Measurements from ENCODE around the gene NEURL1. TPM values are rescaled to one million over a fixed set of nuclear protein-coding genes. Genes with fewer than 3 reads are reported as not detected.

NEURL1 gene
- total and polyA plus RNA-seq, 4 donors, result 0.14 to 2.0 (median 0.74) TPM

DNA sequence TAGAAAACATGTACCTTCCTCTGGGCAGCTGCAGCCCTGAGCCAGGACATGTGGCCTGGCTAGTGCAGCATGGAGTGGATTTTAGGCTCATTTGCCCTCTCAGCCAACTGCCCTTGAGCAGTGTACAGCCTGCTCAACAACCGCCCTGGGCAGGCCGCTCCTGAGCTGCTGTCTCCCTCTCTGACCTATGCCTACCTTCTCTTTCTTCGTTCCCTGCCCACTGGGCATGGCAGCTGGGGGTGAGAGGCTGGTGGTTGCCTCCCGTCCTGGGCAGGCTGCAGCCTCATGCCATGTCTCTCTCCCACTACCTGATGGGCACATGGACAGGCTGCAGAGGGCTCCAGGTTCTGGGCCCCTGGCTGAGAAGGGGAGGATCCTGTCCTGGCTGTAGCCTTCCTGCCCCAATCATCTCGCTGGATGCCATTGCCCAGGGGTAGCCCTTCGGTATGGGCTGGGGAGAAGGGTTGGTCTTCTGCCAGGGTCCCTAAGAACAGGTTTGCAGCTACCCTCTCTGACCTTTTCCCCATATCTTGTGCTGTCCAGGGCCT is 97.3 kb downstream of the NEURL1 start:
- no peak overlapping the region for H3K4me3 ChIP-seq
- ATAC-seq (ENCODE audit: insufficient read depth, low FRiP score), result no peak
- H3K4me1 ChIP-seq (ENCODE audit: control insufficient read depth in 5 of 5, insufficient read depth in 5 of 5, low read length in 5 of 5), result peaks cover 0 to 4% (median 0%) of the 10 kb centered on the region in 5 donors
- no peak overlapping the region for H3K9ac ChIP-seq (ENCODE audit: insufficient read depth in 1 of 2, low read length in 2 of 2)
- 90 to 92% methylated on average over 6 of the region's 6 CpGs for WGBS, 2 donors
- TF ChIP-seq, protein P1, sequence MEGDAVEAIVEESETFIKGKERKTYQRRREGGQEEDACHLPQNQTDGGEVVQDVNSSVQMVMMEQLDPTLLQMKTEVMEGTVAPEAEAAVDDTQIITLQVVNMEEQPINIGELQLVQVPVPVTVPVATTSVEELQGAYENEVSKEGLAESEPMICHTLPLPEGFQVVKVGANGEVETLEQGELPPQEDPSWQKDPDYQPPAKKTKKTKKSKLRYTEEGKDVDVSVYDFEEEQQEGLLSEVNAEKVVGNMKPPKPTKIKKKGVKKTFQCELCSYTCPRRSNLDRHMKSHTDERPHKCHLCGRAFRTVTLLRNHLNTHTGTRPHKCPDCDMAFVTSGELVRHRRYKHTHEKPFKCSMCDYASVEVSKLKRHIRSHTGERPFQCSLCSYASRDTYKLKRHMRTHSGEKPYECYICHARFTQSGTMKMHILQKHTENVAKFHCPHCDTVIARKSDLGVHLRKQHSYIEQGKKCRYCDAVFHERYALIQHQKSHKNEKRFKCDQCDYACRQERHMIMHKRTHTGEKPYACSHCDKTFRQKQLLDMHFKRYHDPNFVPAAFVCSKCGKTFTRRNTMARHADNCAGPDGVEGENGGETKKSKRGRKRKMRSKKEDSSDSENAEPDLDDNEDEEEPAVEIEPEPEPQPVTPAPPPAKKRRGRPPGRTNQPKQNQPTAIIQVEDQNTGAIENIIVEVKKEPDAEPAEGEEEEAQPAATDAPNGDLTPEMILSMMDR (IDR thresholded peaks at IDR 0.05; ENCODE audit: control extremely low read depth, extremely low read depth), result no peak
- no peak for DNase-seq
- peaks cover 0 to 1% (median 0%) of the 10 kb centered on the region in 4 donors for H3K36me3 ChIP-seq (ENCODE audit: control insufficient read depth in 4 of 4, insufficient read depth in 4 of 4, low read length in 4 of 4)
- peaks cover 0 to 2% (median 0%) of the 10 kb centered on the region in 4 donors for H3K9me3 ChIP-seq (ENCODE audit: control insufficient read depth in 4 of 4, insufficient read depth in 3 of 4, low read length in 3 of 4)
- no peaks in the 10 kb centered on the region for H3K27me3 ChIP-seq (ENCODE audit: control insufficient read depth in 3 of 3, insufficient read depth in 3 of 3, low read length in 2 of 3)
- no peak overlapping the region for H3K27ac ChIP-seq (ENCODE audit: low read depth in 1 of 2, low read length in 1 of 2)

DNA sequence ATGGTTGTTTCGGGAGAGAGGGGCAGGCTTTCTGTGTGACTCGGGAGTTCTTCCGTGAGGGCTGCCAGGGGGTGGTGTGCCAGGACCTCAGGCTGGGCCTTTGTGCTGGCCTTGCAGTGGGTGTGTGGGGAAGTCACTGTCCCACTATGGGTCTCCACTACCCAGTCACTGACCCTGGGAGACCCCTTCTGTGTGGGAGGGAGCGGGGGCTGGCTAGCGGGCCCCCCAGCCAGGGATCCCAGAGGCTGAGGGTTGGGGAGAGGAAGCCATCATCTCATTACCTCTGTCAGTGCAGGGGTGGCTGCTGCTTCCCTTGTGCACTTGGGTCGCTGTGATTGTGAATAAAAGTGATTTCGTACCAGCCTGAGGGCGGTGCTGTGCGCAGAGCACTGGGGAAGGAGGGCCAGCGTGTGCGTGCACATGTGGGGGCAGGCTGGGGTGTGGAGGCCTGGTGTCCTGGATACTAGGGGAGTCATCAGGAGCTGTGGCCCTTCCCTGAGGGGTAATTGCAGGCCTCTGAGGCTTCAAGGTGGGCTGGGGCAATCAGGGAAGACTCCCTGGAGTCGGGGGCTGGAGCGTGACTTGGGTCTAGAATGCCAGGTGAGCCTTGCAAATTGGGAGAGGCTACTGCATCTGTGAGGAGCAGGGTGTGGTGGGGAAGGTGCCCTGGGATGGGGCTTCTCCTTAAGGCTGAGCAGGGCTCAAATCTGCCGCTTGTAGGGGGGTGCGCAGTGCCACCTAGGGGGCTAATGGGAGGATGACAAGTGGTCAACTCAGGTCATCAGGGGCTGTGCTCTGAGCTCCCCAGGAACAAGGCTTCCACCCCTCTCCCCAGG is 98.9 kb downstream of the NEURL1 start:
- no peak overlapping the region for H3K27ac ChIP-seq (ENCODE audit: low read depth in 1 of 2, low read length in 1 of 2)
- 86 to 89% methylated on average over 15 of the region's 15 CpGs for WGBS, 2 donors
- no peak overlapping the region for H3K4me3 ChIP-seq
- DNase-seq (peak in 1 of 3 donors; percentile 35), ATAC-seq (ENCODE audit: insufficient read depth, low FRiP score) (no peak)
- H3K9ac ChIP-seq (ENCODE audit: insufficient read depth in 1 of 2, low read length in 2 of 2), result no peak overlapping the region
- peaks cover 0 to 4% (median 0%) of the 10 kb centered on the region in 5 donors for H3K4me1 ChIP-seq (ENCODE audit: control insufficient read depth in 5 of 5, insufficient read depth in 5 of 5, low read length in 5 of 5)
- peaks cover 0 to 6% (median under 1%) of the 10 kb centered on the region in 4 donors for H3K36me3 ChIP-seq (ENCODE audit: control insufficient read depth in 4 of 4, insufficient read depth in 4 of 4, low read length in 4 of 4)
- peaks cover 0 to 2% (median 0%) of the 10 kb centered on the region in 4 donors for H3K9me3 ChIP-seq (ENCODE audit: control insufficient read depth in 4 of 4, insufficient read depth in 3 of 4, low read length in 3 of 4)
- no peaks in the 10 kb centered on the region for H3K27me3 ChIP-seq (ENCODE audit: control insufficient read depth in 3 of 3, insufficient read depth in 3 of 3, low read length in 2 of 3)
- TF ChIP-seq, protein P1 (IDR thresholded peaks at IDR 0.05; ENCODE audit: control extremely low read depth, extremely low read depth), result peak; percentile 3

DNA sequence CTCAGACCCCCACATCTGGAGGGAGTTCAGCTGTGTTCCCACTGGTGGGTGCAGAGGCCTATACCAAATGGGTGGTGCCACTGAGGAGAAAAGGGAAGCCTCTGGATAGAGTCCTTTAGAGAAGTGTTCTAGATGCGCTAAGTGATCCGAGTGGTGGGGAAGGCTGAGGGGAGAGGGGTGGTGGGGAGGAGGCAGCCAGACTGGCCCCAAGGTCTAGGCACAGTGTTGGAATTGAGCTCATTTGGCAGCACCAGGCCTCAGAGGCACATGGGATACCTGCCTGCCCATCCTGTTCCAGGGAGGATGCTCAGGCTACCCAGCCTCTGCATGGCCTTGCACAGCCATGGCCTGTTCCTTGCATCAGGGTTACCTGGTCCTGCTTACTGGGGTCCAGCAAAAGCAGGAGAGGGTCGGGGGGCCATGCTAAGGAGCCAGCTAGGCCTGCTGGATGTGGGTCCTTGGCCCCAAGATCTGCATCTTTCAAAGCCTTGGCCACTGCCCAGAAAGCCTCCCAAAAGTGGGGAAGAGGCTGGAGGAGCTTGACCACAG is 99.6 kb downstream of the NEURL1 start:
- Histone ChIP-seq H3K4me1 (ENCODE audit: control insufficient read depth in 5 of 5, insufficient read depth in 5 of 5, low read length in 5 of 5) (peaks cover 0 to 4% (median 0%) of the 10 kb centered on the region in 5 donors), H3K9ac (ENCODE audit: insufficient read depth in 1 of 2, low read length in 2 of 2) (no peak overlapping the region), H3K9me3 (ENCODE audit: control insufficient read depth in 4 of 4, insufficient read depth in 3 of 4, low read length in 3 of 4) (peaks cover 0 to 2% (median 0%) of the 10 kb centered on the region in 4 donors), H3K36me3 (ENCODE audit: control insufficient read depth in 4 of 4, insufficient read depth in 4 of 4, low read length in 4 of 4) (peaks cover 0 to 6% (median under 1%) of the 10 kb centered on the region in 4 donors), H3K4me3 (no peak overlapping the region), H3K27me3 (ENCODE audit: control insufficient read depth in 3 of 3, insufficient read depth in 3 of 3, low read length in 2 of 3) (no peaks in the 10 kb centered on the region), H3K27ac (ENCODE audit: low read depth in 1 of 2, low read length in 1 of 2) (no peak overlapping the region)
- no peak for ATAC-seq (ENCODE audit: insufficient read depth, low FRiP score)
- TF ChIP-seq, protein P1 (IDR thresholded peaks at IDR 0.05; ENCODE audit: control extremely low read depth, extremely low read depth), result no peak
- 67 to 70% methylated on average over 3 of the region's 3 CpGs for WGBS, 2 donors
- no peak for DNase-seq
